ENCODE measurements around the gene TBX4.
"Not testable (repeated sequence)": the region's sequence is repeated elsewhere in the genome, so short reads cannot be mapped to it uniquely, and the experiment has no call there.

GRCh38 chr17:61493830-61494324 lies 41.7 kb downstream of the TBX4 start:
- not testable (repeated sequence) for TF ChIP-seq POLR2A (IDR thresholded peaks at IDR 0.05; ENCODE audit: low read depth, low read length); POLR2AphosphoS5 (IDR thresholded peaks at IDR 0.05; ENCODE audit: low read depth, low read length); TAF1 (IDR thresholded peaks at IDR 0.05; ENCODE audit: borderline replicate concordance, low read depth, low read length)
